ENCODE data around the gene CRB3.

- TF ChIP-seq NFYB (CRISPR knock-in tag; conservative IDR thresholded peaks at IDR 0.05; ENCODE audit: low read depth) (no peak), JUN (CRISPR knock-in tag; IDR thresholded peaks at IDR 0.05) (no peak), ATF2 (CRISPR knock-in tag; IDR thresholded peaks at IDR 0.05; ENCODE audit: borderline replicate concordance, low read depth) (no peak), CTCF (IDR thresholded peaks at IDR 0.05) (no peak), ZNF138 (CRISPR knock-in tag; conservative IDR thresholded peaks at IDR 0.05) (no peak), ZNF317 (CRISPR knock-in tag; IDR thresholded peaks at IDR 0.05; ENCODE audit: borderline replicate concordance, low read depth) (no peak)
- TF ChIP-seq, protein P1, sequence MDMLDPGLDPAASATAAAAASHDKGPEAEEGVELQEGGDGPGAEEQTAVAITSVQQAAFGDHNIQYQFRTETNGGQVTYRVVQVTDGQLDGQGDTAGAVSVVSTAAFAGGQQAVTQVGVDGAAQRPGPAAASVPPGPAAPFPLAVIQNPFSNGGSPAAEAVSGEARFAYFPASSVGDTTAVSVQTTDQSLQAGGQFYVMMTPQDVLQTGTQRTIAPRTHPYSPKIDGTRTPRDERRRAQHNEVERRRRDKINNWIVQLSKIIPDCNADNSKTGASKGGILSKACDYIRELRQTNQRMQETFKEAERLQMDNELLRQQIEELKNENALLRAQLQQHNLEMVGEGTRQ (CRISPR knock-in tag; IDR thresholded peaks at IDR 0.05), result no peak
- TF ChIP-seq, protein P2, sequence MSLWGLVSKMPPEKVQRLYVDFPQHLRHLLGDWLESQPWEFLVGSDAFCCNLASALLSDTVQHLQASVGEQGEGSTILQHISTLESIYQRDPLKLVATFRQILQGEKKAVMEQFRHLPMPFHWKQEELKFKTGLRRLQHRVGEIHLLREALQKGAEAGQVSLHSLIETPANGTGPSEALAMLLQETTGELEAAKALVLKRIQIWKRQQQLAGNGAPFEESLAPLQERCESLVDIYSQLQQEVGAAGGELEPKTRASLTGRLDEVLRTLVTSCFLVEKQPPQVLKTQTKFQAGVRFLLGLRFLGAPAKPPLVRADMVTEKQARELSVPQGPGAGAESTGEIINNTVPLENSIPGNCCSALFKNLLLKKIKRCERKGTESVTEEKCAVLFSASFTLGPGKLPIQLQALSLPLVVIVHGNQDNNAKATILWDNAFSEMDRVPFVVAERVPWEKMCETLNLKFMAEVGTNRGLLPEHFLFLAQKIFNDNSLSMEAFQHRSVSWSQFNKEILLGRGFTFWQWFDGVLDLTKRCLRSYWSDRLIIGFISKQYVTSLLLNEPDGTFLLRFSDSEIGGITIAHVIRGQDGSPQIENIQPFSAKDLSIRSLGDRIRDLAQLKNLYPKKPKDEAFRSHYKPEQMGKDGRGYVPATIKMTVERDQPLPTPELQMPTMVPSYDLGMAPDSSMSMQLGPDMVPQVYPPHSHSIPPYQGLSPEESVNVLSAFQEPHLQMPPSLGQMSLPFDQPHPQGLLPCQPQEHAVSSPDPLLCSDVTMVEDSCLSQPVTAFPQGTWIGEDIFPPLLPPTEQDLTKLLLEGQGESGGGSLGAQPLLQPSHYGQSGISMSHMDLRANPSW (CRISPR knock-in tag; conservative IDR thresholded peaks at IDR 0.05; ENCODE audit: low read depth), result no peak
Measured at GRCh38 chr19:6503407-6504201, 39.5 kb downstream of the CRB3 start.
